T1000 (cell line): ENCODE measurements around the gene RHEB.
A peak's percentile ranks its signal among the peaks of the same experiment; 100 is the strongest.

Experiments used
- DNase-seq: peaks from one replicate; lab custom pipeline; 2025; ENCODE audit warnings: mixed read lengths; lab: John Stamatoyannopoulos, UW

RHEB gene

DNA sequence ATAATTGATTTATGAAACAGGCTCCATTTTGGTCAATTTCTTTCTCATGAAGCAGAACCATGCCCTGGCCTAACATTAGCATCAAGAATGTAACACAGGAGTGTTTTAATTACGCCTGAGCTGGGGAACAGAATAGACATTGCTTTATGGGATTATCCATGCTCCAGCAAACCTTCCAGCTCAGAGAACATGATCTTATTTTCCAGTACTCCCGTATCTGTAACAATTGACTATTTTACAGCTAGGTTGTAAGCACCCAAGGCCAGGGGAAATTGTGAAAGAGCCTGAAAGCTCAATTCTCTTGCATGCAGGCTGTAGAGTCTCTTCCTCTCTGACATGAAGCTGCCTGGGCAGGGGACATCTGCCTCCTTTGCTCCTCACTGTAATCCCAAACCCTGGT lies 49.0 kb downstream of the RHEB start:
- no peak for DNase-seq

DNA sequence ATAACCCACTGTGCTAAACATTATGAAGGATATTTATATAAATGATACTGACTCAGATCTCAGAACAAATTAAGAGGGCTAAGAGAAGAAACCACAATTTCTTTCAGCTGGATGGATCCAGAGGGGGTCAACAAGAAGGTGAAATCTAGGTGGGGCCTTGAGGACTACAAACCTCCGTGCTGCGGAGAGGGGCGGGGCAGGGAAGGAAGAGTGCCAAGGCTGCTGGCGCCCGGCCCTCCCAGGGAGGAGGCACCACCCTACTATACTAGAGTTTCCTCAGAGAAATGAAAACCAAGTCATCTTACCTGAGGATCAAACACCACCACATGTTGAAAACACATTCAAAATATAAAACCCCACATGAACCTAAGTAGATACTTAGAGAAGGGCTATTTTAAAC lies 50.4 kb downstream of the RHEB start:
- DNase-seq: no peak

DNA sequence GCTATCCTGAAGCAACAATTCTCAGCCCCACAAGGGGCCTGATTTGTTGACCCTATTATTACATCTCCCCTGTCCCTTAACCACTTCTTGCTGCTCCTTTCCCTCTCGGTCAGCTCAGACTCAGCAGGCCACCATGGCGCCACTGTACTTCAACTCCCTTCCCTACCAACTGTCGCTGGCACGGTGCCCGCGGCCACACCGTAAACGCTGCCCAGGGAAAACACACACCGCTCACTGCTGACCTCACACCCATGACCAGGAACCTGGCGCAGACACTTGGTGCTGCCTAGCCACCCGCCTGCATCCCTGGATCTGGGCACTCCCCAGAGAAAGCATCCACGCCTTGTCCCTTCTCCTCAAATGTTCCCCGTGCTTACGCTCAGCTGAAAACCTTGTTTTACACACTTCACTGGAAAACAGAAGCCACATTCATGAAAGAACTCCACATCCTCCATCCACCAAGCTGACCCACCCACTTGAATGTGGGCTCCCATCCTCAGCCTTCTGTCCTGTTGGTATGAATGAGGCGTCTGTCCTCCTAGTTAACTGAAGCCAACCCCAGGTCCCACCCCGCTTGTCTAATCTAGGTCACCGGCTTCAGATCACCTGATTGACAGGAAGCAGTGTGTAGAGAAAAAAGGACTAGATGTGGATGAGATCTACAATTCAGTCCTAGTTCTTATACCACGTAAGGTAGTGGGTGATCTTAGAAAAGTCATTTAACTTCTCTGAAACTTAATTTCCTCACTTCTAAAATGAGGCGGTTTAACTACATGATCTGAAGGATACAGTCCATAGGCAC lies 51.3 kb downstream of the RHEB start:
- DNase-seq: no peak

DNA sequence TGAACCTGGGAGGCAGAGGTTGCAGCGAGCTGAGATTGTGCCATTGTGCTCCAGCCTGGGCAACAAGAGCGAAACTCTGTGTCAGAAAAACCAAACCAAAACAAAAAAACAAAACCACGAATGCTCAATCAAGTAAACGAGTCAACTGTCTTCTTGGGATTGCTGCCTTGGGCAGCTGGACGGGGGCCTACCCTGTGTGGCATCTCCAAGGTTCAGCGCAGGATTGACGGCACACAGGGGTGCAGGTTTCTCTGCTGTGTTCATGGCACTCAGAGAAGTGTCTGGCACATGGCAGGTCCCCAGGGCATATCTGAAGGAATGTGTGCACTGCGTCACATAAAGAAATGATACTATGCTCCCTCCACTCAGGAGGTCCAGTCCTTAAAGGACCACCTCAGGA lies 54.5 kb downstream of the RHEB start:
- DNase-seq: no peak

DNA sequence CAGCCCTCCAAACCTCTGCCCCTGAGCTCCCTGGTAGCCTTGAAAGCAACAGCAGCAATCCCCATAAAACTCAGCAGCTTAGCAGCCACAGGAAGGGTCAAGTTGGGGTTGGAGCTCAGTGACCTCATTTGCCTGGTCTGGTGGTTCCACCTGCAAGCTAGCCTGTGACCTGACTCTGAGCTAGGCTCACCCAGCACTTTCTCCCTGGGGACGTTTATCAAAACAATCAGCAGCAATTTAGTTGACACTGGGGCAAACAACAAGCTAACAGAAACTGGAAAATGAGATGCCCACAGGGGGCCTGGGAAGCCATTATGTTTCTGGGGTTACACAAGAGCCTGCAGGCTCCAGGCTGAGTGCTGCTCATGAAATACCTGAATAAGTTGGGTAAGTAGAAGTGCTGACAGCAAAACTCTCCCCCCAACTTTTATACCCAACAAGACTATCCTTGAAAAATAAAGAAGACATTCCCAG lies 57.4 kb downstream of the RHEB start:
- no peak for DNase-seq

DNA sequence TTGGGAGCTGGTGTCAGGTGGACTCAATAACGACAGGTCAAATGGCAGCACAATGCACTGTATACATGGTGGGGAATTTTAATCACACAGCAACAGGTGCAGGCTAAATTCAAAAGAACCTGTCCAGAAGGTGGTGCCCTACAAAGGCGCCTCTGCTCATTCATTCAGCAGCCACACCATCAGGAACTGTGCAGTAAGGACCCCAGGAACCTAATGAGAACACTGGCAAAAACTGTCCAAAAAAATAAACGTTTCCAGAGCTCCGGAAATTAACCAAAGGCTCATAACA lies 57.8 kb downstream of the RHEB start:
- no peak for DNase-seq

DNA sequence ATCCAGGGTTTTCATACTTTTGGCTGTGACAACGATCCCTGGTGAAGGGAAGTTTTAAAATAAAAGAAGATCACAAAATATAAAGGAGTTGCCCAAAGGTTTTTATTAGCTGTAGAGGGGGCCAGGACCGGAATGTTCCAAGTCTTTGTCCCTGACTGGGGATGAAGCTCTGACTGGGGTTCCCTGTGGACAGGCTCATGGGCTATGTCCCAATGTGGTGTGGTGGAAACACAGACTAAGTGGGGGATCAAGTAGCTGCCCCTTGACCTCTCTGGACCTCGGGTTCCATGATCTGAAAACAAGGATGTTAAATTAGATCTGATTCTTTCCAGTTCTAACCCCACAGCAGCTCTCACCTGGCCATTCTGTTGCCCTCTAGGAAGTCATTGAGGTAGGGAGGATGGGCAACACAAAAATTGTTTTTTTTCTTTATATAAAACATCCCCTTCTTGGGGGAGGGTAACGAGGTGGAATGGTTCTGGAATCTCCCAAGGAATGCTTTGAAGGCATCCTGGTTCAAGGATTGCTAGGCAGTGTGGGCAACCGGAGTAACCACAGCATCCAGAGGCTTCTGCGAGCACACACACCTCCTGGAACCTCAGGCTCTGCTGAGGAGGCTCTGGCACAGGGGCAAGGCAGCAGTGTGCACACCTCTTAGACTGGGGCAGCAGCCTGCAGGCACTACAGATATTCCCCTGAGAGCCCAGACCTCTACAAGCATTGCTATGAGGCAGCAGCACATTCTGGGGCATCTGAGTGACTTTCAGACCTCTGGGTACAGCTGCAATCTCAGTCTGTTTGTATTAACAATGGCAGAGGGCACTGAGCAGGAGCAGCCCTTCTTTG lies 58.4 kb downstream of the RHEB start:
- DNase-seq: no peak

DNA sequence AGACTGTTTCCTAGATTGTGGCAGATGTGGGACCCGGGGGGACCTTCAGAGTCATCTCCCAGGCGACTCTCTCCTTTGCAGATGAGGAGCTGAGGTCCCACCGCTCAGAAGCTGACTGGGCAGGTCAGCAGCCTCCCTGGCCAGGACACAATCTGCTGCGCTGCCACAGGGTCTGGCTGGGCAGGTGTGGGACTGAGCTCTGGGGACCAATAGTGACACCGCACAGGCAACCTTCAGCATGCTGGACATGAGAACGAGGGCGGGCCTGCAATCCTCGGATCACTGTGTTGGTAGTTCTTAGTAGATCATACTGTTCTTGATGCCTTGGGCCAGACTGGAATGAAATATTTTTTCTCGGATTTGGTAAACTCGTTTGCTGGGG lies 59.2 kb downstream of the RHEB start:
- DNase-seq: no peak

DNA sequence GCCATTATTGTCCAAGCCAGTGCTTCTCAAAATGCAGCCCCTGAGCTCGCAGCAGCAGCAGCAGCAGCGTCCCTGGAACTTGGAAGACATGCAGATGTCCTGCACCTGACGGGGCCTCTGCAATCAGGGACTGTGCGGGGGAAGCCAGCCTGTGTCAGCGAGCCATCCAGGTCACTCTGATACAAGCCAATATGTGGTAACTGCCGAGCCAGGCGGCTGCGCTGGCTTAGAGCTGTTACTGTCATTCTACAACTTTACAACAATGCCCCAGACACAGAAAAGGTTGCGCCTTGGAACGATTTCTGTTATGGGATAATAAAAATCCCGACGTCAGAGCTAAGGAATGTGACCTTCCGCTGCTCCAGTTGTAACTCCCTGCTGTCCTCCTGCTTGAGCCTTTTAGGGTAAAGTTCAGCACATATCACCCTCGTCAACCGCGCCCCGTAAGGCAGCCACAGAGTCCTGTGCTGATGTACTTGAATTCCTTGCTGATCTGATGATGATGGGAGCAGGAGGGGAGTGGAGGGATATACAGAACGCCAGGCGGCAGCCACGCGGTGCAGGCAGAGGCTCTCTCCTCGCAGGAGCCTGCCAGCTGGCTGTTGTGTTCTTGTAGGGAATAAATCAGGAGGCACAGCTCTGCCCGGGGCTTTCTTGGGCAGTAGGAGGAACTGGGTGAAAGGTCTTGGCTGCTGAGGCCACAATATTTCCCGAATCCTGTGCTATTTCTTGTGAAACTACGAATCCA lies 59.8 kb downstream of the RHEB start:
- peak; percentile 66 for DNase-seq

DNA sequence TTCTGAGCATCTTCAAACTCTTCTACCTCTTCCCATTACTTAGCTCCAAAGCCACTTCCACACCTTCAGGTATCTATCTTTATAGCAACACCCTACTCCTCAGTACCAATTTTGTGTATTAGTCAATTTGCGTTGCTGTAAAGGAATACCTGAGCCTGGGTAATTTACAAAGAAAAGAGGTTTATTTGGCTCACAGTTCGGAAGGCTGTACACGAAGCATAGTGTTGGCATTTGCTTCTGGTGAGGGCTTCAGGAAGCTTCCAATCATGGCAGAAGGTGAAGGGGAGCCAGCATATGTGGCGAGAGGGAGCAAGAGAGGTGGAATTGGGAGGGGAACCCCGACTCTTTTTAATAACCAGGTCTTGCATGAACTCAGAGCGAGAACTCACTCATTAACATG lies 62.2 kb downstream of the RHEB start:
- no peak for DNase-seq

DNA sequence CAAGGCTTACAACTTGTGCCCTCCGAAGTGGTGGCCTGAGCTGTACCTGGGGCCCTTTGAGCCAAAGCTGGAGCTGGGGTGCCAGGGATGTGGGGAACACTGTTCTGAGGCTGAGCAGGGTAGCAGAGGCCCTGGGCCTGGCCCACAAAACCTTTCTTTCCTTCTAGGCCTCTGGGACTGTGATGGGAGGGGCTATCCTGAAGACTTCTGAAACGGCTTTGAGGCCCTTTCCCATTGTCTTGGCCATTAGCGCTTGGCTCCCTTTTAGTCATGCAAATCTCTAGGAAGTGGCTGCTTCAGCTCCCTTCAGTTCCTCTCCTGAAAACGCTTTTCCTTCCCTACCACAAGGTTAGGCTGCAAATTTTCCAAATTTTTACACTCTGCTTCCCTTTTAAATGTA lies 62.9 kb downstream of the RHEB start:
- no peak for DNase-seq

DNA sequence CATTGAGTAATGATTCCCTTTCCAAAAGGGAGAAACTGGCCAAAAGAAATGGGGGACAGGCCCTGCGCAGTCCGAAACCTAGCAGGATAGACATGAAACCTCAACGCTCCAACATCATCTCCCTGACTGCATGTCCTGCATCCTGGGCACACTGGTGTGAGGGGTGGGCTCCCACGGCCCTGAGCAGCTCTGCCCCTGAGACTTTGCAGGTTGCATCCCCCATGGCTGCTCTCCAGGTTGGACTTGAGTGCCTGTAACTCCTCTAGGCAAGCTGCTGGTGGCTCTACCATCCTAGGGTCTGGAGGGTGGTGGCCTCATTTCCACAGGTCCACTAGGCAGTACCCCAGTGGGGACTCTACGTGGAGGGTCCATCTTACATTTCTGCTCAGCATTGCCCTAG lies 63.4 kb downstream of the RHEB start:
- DNase-seq: no peak

DNA sequence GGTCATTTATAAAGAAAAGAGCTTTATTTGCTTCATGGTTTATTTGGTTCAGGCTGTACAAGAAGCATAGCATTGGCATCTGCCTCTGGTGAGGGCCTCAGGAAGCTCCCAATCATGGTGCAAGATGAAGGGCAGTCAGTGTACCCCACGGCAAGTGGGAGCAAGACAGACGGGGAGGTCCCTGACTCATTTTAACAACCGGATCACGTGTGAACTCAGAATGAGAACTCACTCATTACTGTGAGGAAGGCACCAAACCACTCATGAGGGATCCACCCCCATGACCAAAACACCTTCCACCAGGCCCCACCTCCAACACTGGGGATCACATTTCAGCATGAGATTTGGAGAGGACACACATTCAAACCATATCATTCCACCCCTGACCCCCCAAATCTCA lies 64.0 kb downstream of the RHEB start:
- no peak for DNase-seq

DNA sequence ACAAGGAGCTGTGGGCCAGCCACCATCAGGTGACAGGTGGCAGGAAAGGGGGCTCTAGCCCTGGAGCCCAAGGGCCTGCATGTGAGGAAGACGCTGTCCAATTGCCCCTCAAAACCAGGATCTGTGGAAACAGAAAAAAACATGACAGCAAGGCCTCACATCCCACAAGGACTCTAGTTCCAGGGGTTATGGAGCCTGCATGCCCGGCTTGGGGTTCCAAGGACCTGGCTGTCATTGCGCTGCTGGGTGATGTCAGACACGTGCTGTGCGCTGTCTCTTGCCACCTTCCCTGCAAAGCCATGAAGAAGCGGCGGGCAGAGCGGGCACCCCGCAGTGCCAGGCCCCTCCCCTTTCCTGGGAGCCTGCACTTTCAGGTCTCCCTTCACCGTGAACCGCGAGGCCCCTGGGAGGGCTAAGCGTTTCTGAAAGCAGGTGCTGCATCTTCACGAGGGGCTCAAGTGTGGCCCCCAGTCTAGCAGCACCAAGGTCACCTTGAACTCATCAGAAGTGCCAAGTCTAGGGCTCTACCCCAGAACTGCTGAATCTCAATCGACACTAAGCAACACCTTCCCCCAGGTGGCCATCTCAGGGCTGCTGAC lies 64.7 kb downstream of the RHEB start:
- no peak for DNase-seq

DNA sequence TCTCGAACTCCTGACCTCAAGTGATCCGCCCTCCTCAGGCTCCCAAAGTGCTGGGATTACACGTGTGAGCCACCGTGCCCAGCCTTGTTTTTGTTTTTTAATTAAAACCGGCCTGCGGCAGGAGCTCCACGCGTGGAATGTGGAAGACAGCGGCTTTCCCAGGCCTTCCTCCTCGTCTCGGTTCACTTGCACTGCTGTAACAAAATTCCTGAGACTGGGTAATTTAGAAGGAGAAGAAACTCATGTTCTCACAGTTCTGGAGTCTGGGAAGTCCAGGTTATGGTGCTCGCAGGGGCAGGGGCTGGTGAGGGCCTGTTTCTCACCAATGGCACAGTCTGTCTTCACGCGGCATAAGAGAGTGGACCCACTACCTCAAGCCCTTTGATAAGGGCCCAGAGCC lies 65.4 kb downstream of the RHEB start:
- no peak for DNase-seq

DNA sequence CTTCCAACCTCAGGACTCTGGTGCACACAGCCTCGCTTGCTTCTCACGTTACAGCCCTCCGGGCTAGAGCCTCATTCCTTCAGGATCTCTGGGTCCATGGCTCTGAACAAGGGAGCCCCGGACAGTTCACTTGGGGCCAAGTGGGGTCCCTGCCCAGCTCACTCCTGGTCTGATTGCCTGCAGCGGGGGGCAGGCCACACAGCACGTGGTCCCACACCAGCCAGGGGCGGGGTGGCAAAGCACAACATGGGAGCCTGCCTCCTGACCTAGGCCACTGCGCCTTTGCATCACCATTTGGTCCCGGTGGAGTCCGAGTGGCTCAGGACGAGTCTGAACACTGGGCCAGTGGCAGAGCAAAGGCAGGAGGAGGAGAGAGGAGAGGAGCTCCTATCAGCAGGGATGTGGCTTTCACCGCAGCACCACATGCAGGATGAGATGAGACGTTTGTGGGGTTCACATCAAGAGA lies 66.3 kb downstream of the RHEB start:
- no peak for DNase-seq

DNA sequence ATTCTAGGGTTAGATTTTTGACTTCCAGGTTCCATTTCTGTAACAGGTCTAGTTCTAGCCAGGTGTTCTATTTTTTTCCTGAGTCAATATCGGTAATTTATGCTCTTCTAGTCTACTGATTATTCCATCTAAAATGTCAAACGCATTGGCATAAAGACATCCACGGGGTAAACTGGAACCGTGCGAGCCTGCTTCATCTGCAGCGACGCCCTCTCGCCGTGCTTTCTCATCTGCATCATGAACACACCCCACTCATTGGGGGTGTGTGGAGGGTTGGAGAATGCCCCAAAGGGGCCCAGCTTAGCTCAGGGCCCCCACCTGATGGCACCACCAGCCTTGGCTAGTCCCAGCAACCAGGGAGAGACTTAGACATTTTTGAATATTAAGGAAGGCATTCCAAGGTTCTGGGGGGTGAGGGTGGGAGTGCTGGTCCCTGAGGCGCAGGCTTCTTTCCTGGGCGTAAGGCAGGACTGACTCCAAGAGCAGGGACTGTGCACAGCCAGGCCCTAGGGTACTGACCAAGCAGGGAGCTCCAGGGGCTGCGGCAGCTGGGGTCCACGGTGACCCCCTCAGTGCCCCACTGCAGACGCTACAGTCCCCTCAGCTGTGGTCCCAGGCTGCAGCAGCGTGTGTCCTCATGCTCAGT lies 66.9 kb downstream of the RHEB start:
- DNase-seq: no peak

DNA sequence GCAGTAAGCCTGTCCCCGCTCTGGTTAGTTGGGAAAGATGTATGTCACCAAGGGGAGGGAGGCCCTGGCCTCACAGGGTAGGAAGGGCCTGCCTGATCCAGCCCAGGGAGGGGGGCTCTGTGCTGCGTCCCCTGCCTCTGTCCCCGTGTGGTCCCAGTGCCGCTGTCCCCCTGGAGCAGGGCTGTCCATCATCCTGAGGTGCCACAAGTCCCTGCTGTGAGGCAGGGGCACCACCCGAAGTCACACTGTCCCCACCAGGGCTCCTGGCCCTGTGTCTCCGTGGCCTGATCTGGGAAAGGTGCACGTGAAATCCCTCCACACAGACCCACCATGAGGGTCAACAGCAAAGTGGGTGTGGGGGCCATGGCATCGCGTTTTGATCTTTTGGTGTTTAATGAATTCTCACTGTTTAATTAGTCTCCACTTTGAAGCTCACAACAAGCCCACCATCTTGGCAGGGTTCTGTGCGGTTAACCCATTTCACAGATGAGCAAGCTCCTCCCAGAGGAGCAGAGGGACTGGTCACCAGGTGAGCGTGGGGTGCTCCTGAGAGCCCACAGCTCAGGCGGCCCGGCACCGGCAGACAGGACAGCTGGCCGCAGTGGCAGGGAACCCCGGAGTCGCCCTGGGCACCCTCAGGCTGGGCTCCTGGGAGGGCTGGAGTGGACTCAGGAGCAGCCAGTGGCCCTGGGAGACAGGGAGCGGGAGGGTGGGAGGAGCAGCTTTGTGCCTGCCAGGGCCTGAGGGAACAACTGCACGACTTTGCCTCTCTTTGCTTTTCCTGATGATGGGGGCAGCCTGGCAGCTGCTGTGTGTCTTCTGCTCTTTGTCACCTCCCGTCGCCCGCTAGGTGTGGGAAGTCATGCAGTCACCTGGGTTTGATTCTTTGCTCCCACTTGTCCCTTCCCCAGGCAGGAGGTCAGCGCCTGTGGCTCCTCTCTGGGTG lies 67.8 kb downstream of the RHEB start:
- no peak for DNase-seq

DNA sequence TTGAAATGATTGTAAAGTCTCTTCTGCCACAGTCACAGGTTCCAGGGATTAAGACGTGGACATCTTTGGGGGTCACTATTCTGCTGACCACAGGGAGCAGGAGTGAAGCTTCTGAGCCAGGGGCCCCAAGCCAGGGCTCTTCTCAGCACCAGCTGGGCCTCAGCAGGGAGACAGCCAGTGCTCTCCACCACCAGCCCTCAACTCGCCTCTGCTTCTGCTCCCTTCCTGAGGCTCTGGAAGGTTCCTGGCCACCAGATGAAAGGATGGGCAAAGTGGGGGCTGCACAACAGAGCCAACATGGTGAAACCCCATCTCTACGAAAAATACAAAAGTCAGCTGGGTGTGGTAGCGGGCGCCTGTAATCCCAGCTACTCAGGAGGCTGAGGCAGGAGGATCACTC lies 68.5 kb downstream of the RHEB start:
- no peak for DNase-seq

DNA sequence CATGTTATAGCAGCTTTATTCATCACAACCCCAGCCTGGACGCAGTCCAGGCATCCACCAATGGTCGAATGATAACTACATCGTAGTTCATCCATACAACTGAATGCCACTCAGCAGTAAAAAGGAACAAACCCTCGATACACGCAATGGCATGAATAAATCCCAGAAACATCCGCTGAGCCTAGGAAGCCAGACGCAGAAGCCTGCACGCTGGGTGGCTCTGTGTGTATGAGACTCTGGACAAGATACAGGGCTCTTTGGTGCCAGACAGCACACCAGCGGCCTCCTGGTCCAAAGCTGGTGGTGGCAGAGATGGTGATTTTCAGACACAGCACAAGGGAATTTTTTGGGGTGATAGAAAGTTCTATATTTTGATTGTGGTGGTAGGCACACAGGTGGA lies 69.7 kb downstream of the RHEB start:
- no peak for DNase-seq
